H1 (cell line): Measurements from ENCODE around the gene RILP. TPM values are rescaled to one million over a fixed set of nuclear protein-coding genes. Genes with fewer than 3 reads are reported as not detected.

Source experiments
- CTCF ChIA-PET: fragments of 300-600 bp; sonication (Branson Sonifier 250); formaldehyde crosslinking; loops from one replicate; lab custom pipeline; 2021; ENCODE audit not compliant: partially characterized antibody; lab: Charles Lee
- POLR2A ChIA-PET: fragments of 300-600 bp; sonication (Branson Sonifier 250); formaldehyde crosslinking; loops from one replicate; lab custom pipeline; 2021; ENCODE audit warnings: inconsistent platforms; ENCODE audit not compliant: partially characterized antibody; lab: Charles Lee
- DNase-seq, 2 experiments: peaks; one replicate each; pipeline versions ENCODE4 v3.0.0 to v3.0.0-alpha.2; 2010 to 2022; ENCODE audit warnings: low spot score in 2 of 2, low read depth in 1 of 2, mixed read lengths in 1 of 2
- FAIRE-seq: peaks from 2 replicates; lab custom pipeline; 2011; peaks lifted over from hg19 to GRCh38; lab: Jason Lieb, UNC
- H2AFZ ChIP-seq: 2 replicates; pipeline ENCODE4 v1.8.1; 2012; ENCODE audit warnings: low read length, inconsistent platforms
- H2AK5ac ChIP-seq: 2 replicates; pipeline ENCODE4 v1.6.1; 2013; ENCODE audit warnings: low read depth, low read length
- H2BK120ac ChIP-seq: replicated peaks from 2 replicates; pipeline ENCODE3; 2013; ENCODE audit warnings: low read depth, low read length, inconsistent platforms
- H2BK12ac ChIP-seq: 2 replicates; pipeline ENCODE4 v1.6.1; 2013; ENCODE audit warnings: low read depth, low read length
- H2BK15ac ChIP-seq: 2 replicates; pipeline ENCODE4 v1.6.1; 2013; ENCODE audit warnings: low read length
- H2BK20ac ChIP-seq: 2 replicates; pipeline ENCODE4 v1.6.1; 2013; ENCODE audit warnings: low read length
- H2BK5ac ChIP-seq: 2 replicates; pipeline ENCODE4 v1.6.1; 2013; ENCODE audit warnings: low read depth, low read length
- H3K14ac ChIP-seq: 2 replicates; pipeline ENCODE4 v1.6.1; 2013; ENCODE audit warnings: inconsistent platforms; ENCODE audit not compliant: insufficient read length
- H3K18ac ChIP-seq: 2 replicates; pipeline ENCODE4 v1.6.1; 2013; ENCODE audit warnings: low read length; ENCODE audit errors: extremely low read depth
- H3K23ac ChIP-seq: 2 replicates; pipeline ENCODE4 v1.6.1; 2013; ENCODE audit warnings: inconsistent platforms; ENCODE audit not compliant: insufficient read length
- H3K23me2 ChIP-seq: 2 replicates; pipeline ENCODE4 v1.6.1; 2013; ENCODE audit warnings: low read depth, low read length
- H3K27ac ChIP-seq: 2 replicates; pipeline ENCODE4 v1.6.1; 2011; ENCODE audit warnings: low read depth, low read length, inconsistent platforms
- H3K27me3 ChIP-seq, 4 experiments: replicated peaks in 1 of 4; 1 replicate in 1 of 4; 2 replicates in 3 of 4; pipeline versions ENCODE4 v1.6.1 to v1.8.1; 2011 to 2013; ENCODE audit warnings: low read length in 3 of 4, mild to moderate bottlenecking in 3 of 4, inconsistent platforms in 2 of 4, mixed read lengths in 2 of 4, moderate library complexity in 1 of 4; ENCODE audit not compliant: control insufficient read depth in 3 of 4, insufficient read depth in 3 of 4; ENCODE audit errors: extremely low read depth in 1 of 4
- H3K36me3 ChIP-seq, 4 experiments: 2 replicates each; pipeline versions ENCODE4 v1.6.1 to v1.8.1; 2011 to 2013; ENCODE audit warnings: mild to moderate bottlenecking in 4 of 4, low read length in 3 of 4, moderate library complexity in 2 of 4, control low read depth in 1 of 4, inconsistent platforms in 1 of 4; ENCODE audit not compliant: insufficient read depth in 4 of 4, control insufficient read depth in 2 of 4
- H3K4ac ChIP-seq: replicated peaks from 2 replicates; pipeline ENCODE3; 2013; ENCODE audit warnings: low read length, low read depth, mixed read lengths, inconsistent platforms; ENCODE audit not compliant: insufficient read length
- H3K4me1 ChIP-seq, 4 experiments: replicated peaks in 1 of 4; 1 replicate in 1 of 4; 2 replicates in 3 of 4; pipeline versions ENCODE4 v1.6.1 to v1.8.1; 2011 to 2013; ENCODE audit warnings: low read length in 3 of 4, inconsistent platforms in 2 of 4, mixed read lengths in 1 of 4; ENCODE audit not compliant: insufficient read depth in 4 of 4, control insufficient read depth in 3 of 4
- H3K4me2 ChIP-seq, 2 experiments: 2 replicates each; pipeline versions ENCODE4 v1.6.1 to v1.8.1; 2011 to 2013; ENCODE audit warnings: low read depth in 2 of 2, low read length in 2 of 2, control low read depth in 1 of 2, inconsistent platforms in 1 of 2, mild to moderate bottlenecking in 1 of 2; ENCODE audit not compliant: insufficient read depth in 1 of 2
- H3K4me3 ChIP-seq, 4 experiments: fragments of 200-600, 300-600 bp in 1 of 4; sonication (generic), shearing (Covaris generic), sonication (Bioruptor Twin) in 1 of 4; 2 replicates each; pipeline versions ENCODE4 v1.5.1 to v1.8.1; 2011 to 2016; ENCODE audit warnings: low read length in 4 of 4, low read depth in 3 of 4, control low read depth in 2 of 4, inconsistent platforms in 2 of 4, mild to moderate bottlenecking in 2 of 4, mixed read lengths in 1 of 4, moderate library complexity in 1 of 4; ENCODE audit not compliant: insufficient read depth in 2 of 4; ENCODE audit errors: extremely low read depth in 1 of 4
- H3K56ac ChIP-seq: replicated peaks from 2 replicates; pipeline ENCODE3; 2013; ENCODE audit warnings: low read depth, mild to moderate bottlenecking, mixed read lengths, low read length, inconsistent platforms; ENCODE audit not compliant: insufficient read length
- H3K79me1 ChIP-seq: 2 replicates; pipeline ENCODE4 v1.6.1; 2013; ENCODE audit warnings: low read depth, low read length, control low read depth
- H3K79me2 ChIP-seq, 2 experiments: 2 replicates each; pipeline versions ENCODE4 v1.6.1 to v1.8.1; 2012 to 2013; ENCODE audit warnings: low read length in 2 of 2, mild to moderate bottlenecking in 2 of 2, inconsistent platforms in 1 of 2; ENCODE audit not compliant: insufficient read depth in 2 of 2, control insufficient read depth in 1 of 2
- H3K9ac ChIP-seq, 4 experiments: replicated peaks in 1 of 4; 1 replicate in 1 of 4; 2 replicates in 3 of 4; pipeline versions ENCODE4 v1.6.1 to v1.8.1; 2011 to 2013; ENCODE audit warnings: low read depth in 3 of 4, low read length in 3 of 4, control low read depth in 2 of 4, mild to moderate bottlenecking in 2 of 4, moderate library complexity in 2 of 4, inconsistent platforms in 1 of 4; ENCODE audit errors: extremely low read depth in 1 of 4
- H3K9me3 ChIP-seq, 2 experiments: 2 replicates each; pipeline versions ENCODE4 v1.6.1 to v1.8.1; 2012 to 2013; ENCODE audit warnings: mild to moderate bottlenecking in 2 of 2, moderate library complexity in 2 of 2, control low read depth in 1 of 2, inconsistent platforms in 1 of 2, low read depth in 1 of 2, low read length in 1 of 2, mixed read lengths in 1 of 2; ENCODE audit not compliant: insufficient read depth in 2 of 2
- H4K20me1 ChIP-seq, 2 experiments: replicated peaks in 1 of 2; 2 replicates each; pipeline versions ENCODE3 to v1.8.1; 2011 to 2013; ENCODE audit warnings: inconsistent platforms in 2 of 2, low read length in 2 of 2, mild to moderate bottlenecking in 1 of 2; ENCODE audit not compliant: insufficient read depth in 2 of 2, control insufficient read depth in 1 of 2
- H4K5ac ChIP-seq: 2 replicates; pipeline ENCODE4 v1.6.1; 2013; ENCODE audit warnings: low read length, low read depth, mixed read lengths, inconsistent platforms; ENCODE audit not compliant: insufficient read length
- H4K8ac ChIP-seq: 2 replicates; pipeline ENCODE4 v1.8.0; 2013; ENCODE audit warnings: mild to moderate bottlenecking, moderate library complexity, low read length, inconsistent platforms; ENCODE audit not compliant: insufficient read depth; ENCODE audit errors: extremely low read depth
- H4K91ac ChIP-seq: replicated peaks from 2 replicates; pipeline ENCODE3; 2013; ENCODE audit warnings: low read length, mixed read lengths, inconsistent platforms; ENCODE audit not compliant: insufficient read length
- EZH2 ChIP-seq: fragments of 200-600 bp; sonication (generic); IDR thresholded peaks from 2 replicates; pipeline ENCODE4 v1.7.1; 2012; ENCODE audit warnings: low read depth, mild to moderate bottlenecking, moderate library complexity, low read length, inconsistent platforms; ENCODE audit not compliant: severe bottlenecking
- GTF2F1 ChIP-seq: IDR thresholded peaks from 2 replicates; pipeline ENCODE4 v1.6.1; 2012; ENCODE audit warnings: low read depth, low read length, improper control_type of control experiment, borderline replicate concordance
- HDAC6 ChIP-seq: IDR thresholded peaks from one replicate; pipeline ENCODE4 v1.7.1; 2012; ENCODE audit warnings: low read depth, mild to moderate bottlenecking, inconsistent platforms, low read length, moderate library complexity
- KDM4A ChIP-seq: IDR thresholded peaks from one replicate; pipeline ENCODE4 v1.7.1; 2012; ENCODE audit warnings: low read depth, mild to moderate bottlenecking, moderate library complexity, low read length, inconsistent platforms; ENCODE audit not compliant: severe bottlenecking
- KDM5A ChIP-seq: fragments of 200-600 bp; IDR thresholded peaks from 2 replicates; pipeline ENCODE4 v1.7.1; 2012; ENCODE audit warnings: mild to moderate bottlenecking, low read length, inconsistent platforms, mixed read lengths
- NRF1 ChIP-seq: IDR thresholded peaks from 2 replicates; pipeline ENCODE4 v1.6.1; 2011; ENCODE audit warnings: mild to moderate bottlenecking, low read depth, low read length, improper control_type of control experiment
- POLR2A ChIP-seq, 2 experiments: IDR thresholded peaks; 1 replicate in 1 of 2; 2 replicates in 1 of 2; pipeline ENCODE4 v1.6.1; 2011; ENCODE audit warnings: low read depth in 2 of 2, low read length in 2 of 2, mild to moderate bottlenecking in 2 of 2; ENCODE audit errors: control extremely low read depth in 1 of 2
- RXRA ChIP-seq: IDR thresholded peaks from 2 replicates; pipeline ENCODE4 v1.6.1; 2011; ENCODE audit warnings: low read depth, mild to moderate bottlenecking, low read length, moderate library complexity; ENCODE audit not compliant: insufficient read depth
- SP1 ChIP-seq: IDR thresholded peaks from 2 replicates; pipeline ENCODE4 v1.6.1; 2011; ENCODE audit warnings: low read depth, low read length
- SRF ChIP-seq: IDR thresholded peaks from 2 replicates; pipeline ENCODE4 v1.6.1; 2011; ENCODE audit warnings: mild to moderate bottlenecking, low read depth, low read length, moderate library complexity
- TAF1 ChIP-seq: IDR thresholded peaks from 2 replicates; pipeline ENCODE4 v1.6.1; 2011; ENCODE audit warnings: mild to moderate bottlenecking, low read depth, low read length
- TEAD4 ChIP-seq: IDR thresholded peaks from 2 replicates; pipeline ENCODE4 v1.6.1; 2012; ENCODE audit warnings: low read depth, low read length, inconsistent platforms, mixed read lengths
- WGBS, 2 experiments: shearing (Covaris generic) in 1 of 2; methylation state at CpG; one replicate each; pipeline versions ENCODE4 v1.1.6 to v1.1.7; 2013 to 2015; ENCODE audit warnings: low lambda C conversion rate in 2 of 2, mixed read lengths in 2 of 2, inconsistent platforms in 1 of 2, low coverage in 1 of 2, missing lambda C conversion rate in 1 of 2; ENCODE audit not compliant: insufficient replicate concordance in 2 of 2, insufficient coverage in 1 of 2, insufficient read length in 1 of 2; ENCODE audit errors: extremely low coverage in 1 of 2, missing lambda C conversion rate in 1 of 2; 5-methylcytosine and 5-hydroxymethylcytosine counted together
- polyA plus RNA-seq, 7 experiments: library from polyadenylated mRNA; depleted of rRNA in 3 of 7; stranded (reverse) in 5 of 7; unstranded in 2 of 7; fragments of >200 nt in 5 of 7; fragments of 200-250 nt in 2 of 7; gene quantifications; 1 replicate in 5 of 7; 2 replicates in 1 of 7; 4 replicates in 1 of 7; pipeline versions ENCODE4 v1.2.1 to v1.2.3, GENCODE V29; 2011 to 2013; ENCODE audit warnings: missing spikeins in 2 of 7, mixed read lengths in 2 of 7
- total RNA-seq: library from RNA; stranded (reverse); fragmentation: NEBNext Ultra II Directional; extraction: Animal tissue kit (Norgen Biotek cat#: 25700); gene quantifications from 2 replicates; pipeline ENCODE4 v1.2.1, GENCODE V29; 2021

RILP gene
- total and polyA plus RNA-seq, 2 of the 8 experiments (the other 6 are each of a cell fraction or from before 2014, with no cell fraction given): 6.8 to 7.2 TPM

DNA sequence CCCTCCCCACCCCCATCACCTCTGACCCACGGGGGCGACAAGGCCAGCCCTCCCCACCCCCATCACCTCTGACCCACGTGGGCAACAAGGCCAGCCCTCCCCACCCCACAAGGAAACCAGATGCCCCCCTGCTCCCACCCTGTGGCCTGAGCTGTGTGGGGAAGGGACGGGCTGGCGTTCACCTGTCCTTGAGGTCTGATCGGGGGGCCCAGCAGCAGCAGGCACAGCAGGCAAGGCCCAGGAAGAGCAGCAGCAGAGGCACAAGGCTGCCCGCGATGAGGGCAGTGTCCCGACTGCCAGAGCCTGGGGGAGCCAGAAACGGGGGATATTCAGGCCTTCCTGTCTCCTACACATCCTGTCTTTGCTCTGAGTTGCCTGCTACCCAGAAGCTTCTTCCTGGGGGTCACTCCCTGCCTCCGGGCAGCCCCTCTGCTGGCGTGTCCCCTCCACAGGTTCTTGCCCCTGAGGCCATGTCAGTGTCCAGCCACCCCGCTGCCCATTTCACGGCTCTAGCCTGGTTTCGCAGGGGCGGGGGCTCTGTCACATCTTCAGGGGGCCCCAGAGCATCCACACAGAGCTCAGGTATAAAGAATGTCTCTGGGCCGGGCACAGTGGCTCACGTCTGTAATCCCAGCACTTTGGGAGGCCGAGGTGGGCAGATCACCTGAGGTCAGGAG lies 10.9 kb downstream of the RILP start:
- 0 out of 2 replicates have a peak overlapping the region, but pooled peaks have one; percentile 72 for H2BK15ac ChIP-seq
- no peak overlapping the region for H2BK12ac ChIP-seq
- 82% methylated on average over 14 of the region's 19 CpGs; no CpG with 5 or more reads in 1 of the 2 experiments for WGBS, 2 experiments
- no peak overlapping the region for H2BK120ac ChIP-seq
- no peak overlapping the region for H3K14ac ChIP-seq
- H2AK5ac ChIP-seq: no peak overlapping the region
- H3K79me1 ChIP-seq: no peaks in the 10 kb centered on the region
- H3K27me3 ChIP-seq: peaks cover 0 to 4% (median 2%) of the 10 kb centered on the region in 4 experiments; a peak in 2 of 7 replicates
- H3K4me3 ChIP-seq: no peak overlapping the region
- FAIRE-seq (no peak), DNase-seq (no peak)
- H3K4me2 ChIP-seq: no peak overlapping the region
- no peak overlapping the region for H3K56ac ChIP-seq
- ChIA-PET CTCF (interaction anchor here (0.8 to 4.4 kb wide), 5 partner anchors 9 to 105 kb away, joined by 4 to 36 read pairs (median 7); partner anchors contain the start of gene SLC43A2), POLR2A (interaction anchor here (0.8 to 4.6 kb wide), 5 partner anchors 9 to 438 kb away, joined by 3 to 29 read pairs (median 6); partner anchors contain the start of gene SLC43A2)
- H3K18ac ChIP-seq: no peak overlapping the region
- peak overlapping the region; percentile 65 for H4K91ac ChIP-seq
- no peak overlapping the region for H3K23ac ChIP-seq
- 0 out of 8 replicates have a peak, but pooled peaks cover 0 to 2% (median 0%) of the 10 kb centered on the region in 4 experiments for H3K36me3 ChIP-seq
- no peaks in the 10 kb centered on the region for H4K20me1 ChIP-seq
- no peak overlapping the region for H3K4ac ChIP-seq
- H2AFZ ChIP-seq: no peak overlapping the region
- no peak overlapping the region for H4K8ac ChIP-seq
- H3K79me2 ChIP-seq: no peaks in the 10 kb centered on the region
- H3K27ac ChIP-seq: no peak overlapping the region; the same call in 1 of the 2 replicates
- no peak overlapping the region for H4K5ac ChIP-seq
- no peaks in the 10 kb centered on the region for H3K9me3 ChIP-seq
- H2BK20ac ChIP-seq: no peak overlapping the region
- 0 out of 2 replicates have a peak overlapping the region, but pooled peaks have one; percentile 35 for H2BK5ac ChIP-seq
- no peak overlapping the region for H3K9ac ChIP-seq
- H3K4me1 ChIP-seq: peaks cover 0 to 24% (median 12%) of the 10 kb centered on the region in 4 experiments; a peak in 5 of 7 replicates
- peaks cover 5% of the 10 kb centered on the region; the same call in 1 of the 2 replicates for H3K23me2 ChIP-seq
- TF ChIP-seq KDM4A: no peak
- no peak for TF ChIP-seq GTF2F1
- TF ChIP-seq POLR2A (IDR thresholded peaks at IDR 0.05; ENCODE audit: control extremely low read depth in 1 of 2, low read depth in 2 of 2, low read length in 2 of 2): no peak
- no peak for TF ChIP-seq RXRA
- TF ChIP-seq SRF: no peak
- no peak for TF ChIP-seq HDAC6
- TF ChIP-seq NRF1: no peak
- TF ChIP-seq SP1: no peak
- TF ChIP-seq TEAD4: no peak
- TF ChIP-seq TAF1: no peak
- no peak for TF ChIP-seq KDM5A
- TF ChIP-seq EZH2: no peak
